LNCAP (cell line): Measurements from ENCODE around the gene LSM14A.

ENCODE experiments used
- TF ChIP-seq, protein P1 (sequence below): fragments of 450-650 bp; IDR thresholded peaks from 2 replicates; pipeline ENCODE4 v1.5.1; 2017; ENCODE audit warnings: mild to moderate bottlenecking

Gene LSM14A

DNA sequence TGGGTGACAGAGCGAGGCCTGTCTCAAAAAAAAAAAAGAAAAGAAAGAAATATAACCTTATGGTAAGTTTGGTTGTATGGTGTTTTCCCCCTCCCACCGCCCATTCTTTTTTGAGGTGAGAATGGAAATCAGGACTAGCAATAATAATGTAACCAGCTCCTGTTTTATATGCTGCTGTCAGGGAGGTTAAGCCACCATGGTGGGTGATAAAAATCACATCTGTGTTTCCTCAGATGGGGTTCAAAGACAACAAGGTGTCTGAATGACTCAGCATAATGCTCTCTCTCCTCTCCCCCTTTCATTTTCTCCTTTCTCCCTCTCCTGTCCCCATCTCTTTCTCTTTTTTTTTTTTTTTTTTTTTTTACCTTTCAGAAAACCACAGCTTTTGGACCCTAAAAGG is 53.7 kb downstream of the LSM14A start:
- TF ChIP-seq, protein P1, sequence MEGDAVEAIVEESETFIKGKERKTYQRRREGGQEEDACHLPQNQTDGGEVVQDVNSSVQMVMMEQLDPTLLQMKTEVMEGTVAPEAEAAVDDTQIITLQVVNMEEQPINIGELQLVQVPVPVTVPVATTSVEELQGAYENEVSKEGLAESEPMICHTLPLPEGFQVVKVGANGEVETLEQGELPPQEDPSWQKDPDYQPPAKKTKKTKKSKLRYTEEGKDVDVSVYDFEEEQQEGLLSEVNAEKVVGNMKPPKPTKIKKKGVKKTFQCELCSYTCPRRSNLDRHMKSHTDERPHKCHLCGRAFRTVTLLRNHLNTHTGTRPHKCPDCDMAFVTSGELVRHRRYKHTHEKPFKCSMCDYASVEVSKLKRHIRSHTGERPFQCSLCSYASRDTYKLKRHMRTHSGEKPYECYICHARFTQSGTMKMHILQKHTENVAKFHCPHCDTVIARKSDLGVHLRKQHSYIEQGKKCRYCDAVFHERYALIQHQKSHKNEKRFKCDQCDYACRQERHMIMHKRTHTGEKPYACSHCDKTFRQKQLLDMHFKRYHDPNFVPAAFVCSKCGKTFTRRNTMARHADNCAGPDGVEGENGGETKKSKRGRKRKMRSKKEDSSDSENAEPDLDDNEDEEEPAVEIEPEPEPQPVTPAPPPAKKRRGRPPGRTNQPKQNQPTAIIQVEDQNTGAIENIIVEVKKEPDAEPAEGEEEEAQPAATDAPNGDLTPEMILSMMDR: no peak

DNA sequence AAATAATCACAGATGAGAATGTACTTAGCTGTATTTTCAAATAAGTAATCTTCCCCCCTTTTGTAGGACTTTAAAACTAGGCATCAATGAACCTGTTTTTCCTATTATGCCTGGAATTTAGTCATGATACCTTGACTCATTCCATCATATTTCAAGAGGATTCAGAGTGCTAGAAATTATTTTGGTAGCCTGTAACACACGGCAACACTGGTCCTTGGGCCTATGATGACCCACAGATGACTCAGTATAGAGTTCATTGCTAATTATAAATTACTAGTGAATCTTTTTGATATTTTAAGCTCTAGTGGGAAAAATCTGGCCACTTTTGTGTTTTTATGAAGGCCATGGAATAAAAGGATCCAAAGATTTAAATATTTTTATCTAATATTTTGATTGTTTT is 56.0 kb downstream of the LSM14A start:
- TF ChIP-seq, protein P1: no peak

DNA sequence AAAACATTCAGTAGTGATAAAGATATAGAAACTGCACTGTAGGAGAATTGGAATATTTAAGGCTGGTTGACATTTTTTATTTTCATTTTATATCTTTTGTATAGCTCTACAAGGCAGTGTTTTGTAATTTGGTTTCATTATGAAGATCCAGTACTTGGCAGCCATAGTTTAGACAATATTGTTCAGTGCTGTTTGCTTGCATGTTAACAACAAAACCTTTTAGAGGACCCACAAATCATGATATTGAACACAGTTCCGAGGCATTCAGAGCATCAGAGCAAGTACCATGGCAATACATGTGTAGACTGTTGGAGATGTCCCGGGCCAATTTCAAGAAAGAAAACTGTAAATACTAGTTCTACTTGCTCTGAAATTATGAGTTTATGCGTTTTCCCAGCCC is 56.5 kb downstream of the LSM14A start:
- TF ChIP-seq, protein P1: no peak

DNA sequence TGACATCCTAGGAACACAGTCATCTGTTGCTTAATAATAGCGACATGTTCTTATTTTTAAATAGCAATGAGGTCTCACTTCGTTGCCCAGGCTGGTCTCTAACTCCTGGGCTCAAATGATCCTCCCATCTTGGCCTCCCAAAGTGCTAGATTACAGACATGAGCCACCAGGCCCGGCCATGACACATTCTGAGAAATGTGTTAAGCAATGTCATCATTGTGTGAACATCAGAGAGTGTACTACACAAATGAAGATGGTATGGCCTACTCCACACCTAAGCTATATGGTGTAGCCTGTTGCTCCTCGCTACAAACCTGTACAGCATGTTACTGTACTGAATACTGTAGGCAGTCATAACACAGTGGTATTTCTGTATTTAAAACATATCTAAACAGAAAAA is 57.4 kb downstream of the LSM14A start:
- TF ChIP-seq, protein P1: no peak

DNA sequence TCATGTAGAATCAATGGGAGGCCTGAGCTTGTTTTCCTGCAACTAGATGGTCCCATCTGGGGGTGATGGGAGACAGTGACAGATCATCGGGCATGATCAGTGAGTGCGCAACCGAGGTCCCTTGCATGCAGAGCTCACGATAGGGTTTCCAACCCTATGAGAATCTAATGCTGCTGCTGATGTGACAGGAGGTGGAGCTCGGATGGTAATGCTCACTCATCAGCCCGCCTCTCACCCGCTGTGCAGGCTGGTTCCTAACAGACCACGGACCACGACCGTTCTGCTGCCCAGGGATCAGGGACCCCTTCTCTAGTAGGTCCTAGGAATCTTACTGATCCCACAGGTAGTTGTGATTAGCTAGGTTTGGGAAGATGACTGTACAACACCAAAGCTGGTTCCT is 58.5 kb downstream of the LSM14A start:
- TF ChIP-seq, protein P1: no peak

DNA sequence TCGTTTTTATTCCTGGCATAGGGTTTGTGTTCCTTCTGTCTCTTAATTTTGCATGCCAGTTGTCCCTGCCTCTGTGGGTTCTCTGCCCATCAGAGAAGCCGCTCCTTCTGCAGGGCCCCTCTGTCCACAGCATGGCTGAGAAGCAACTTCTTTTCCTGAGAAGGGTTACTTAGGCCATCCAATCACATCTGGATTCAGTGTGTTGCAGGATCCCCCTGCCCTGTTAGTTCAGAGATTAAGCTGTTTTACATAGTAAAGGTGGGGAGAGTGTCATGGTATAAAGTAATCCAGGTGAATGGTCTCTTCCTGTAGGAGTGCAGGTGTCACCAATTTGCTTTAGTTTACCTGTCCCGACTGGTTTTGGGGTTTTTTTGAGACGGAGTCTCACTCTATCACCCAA is 59.1 kb downstream of the LSM14A start:
- TF ChIP-seq, protein P1: no peak

DNA sequence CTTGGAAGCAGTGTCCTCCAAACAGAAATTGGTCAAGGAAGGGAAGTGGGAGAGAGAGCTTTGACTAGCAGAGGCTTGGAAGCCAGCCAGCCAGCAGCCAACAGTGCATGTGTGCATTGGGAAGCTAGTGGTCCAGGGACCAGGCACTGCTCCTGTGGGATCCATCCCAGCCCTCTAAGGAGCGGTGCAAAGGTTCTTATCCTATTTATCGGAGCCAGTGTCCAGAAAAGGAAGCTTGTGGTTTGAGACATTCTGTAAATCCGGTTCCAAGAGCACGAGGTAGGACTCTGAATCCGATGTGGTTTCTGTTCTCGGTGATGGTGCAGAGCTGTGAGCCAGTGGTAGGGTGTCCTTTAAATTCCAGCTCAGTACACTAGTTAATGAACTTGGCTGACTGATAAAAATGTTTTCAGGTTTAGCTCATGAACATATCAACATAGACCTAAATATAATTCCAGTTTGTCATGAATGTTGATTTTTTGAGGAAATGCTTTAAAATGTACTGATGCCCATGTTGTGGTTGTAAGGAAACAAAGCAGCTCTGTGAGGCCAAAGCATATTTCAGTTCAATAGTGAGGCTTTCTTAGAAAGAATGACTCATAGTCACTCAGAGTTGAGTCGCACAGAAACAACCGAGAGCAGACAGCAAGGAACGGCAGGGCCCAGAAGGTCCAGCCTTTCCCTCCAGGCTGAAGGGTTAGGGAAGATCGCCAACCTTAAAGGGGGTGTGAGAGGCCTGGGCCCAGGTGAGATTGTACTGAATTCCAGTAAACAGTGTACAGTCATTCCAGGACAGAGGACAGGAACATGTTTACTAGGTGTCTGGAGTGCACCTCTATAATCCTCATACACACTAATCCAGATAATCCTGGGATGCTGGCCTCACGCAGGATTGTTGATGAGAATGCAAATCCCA is 60.5 kb downstream of the LSM14A start:
- TF ChIP-seq, protein P1: no peak
